ENCODE measurements around the gene CTXND1. TPM values are rescaled to one million over a fixed set of nuclear protein-coding genes. Genes with fewer than 3 reads are reported as not detected.

CTXND1 gene
- total RNA-seq, 1 experiment from 2014 or later: not detected

DNA sequence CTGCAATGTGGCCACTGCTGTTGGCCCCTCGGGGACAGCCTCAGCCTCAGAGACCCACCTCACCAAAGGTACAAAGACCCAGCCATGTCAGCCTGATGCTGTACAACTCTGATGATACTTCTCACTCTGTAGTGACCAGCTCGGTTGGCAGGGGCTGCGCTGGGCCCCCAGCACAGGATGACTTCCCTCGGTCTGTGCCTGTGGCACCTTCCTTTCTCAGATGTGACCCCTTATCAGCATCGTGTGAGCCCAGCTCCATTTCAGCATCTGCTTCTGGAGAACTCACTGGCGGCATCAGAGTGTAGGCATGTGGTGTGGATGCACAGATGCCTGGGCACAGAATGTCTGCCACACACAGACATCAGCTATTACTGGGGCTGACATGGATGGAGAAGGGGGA, 25.1 kb upstream of the CTXND1 start:
- no CpG with 5 or more reads among the region's 6 CpGs for WGBS (ENCODE audit: extremely low coverage, insufficient read length, low lambda C conversion rate)

More for the DNA sequence above, 25.1 kb upstream of the CTXND1 start:
- Histone ChIP-seq H4K8ac (replicated peaks; ENCODE audit: insufficient read length, low read depth, low read length) (no peak overlapping the region), H3K23ac (ENCODE audit: insufficient read length, low read depth, low read length) (no peak overlapping the region), H4K5ac (ENCODE audit: insufficient read length, low read depth, low read length) (no peak overlapping the region), H2BK5ac (ENCODE audit: insufficient read length, low read length) (no peak overlapping the region), H4K20me1 (ENCODE audit: control insufficient read depth, insufficient read depth, insufficient read length) (no peaks in the 10 kb centered on the region), H3K4ac (ENCODE audit: low read depth, low read length) (no peak overlapping the region), H3T11ph (ENCODE audit: low read length) (no peak overlapping the region), H3K14ac (ENCODE audit: insufficient read depth, low read length) (no peak overlapping the region; the same call in 1 of the 2 replicates), H3K9ac (ENCODE audit: extremely low read depth, insufficient read length, low read length) (no peak overlapping the region), H3K27me3 (ENCODE audit: insufficient read depth, low read length) (no peaks in the 10 kb centered on the region), H2AFZ (ENCODE audit: low read length) (no peak overlapping the region), H2AK5ac (ENCODE audit: insufficient read length, low read length) (no peak overlapping the region), H4K91ac (ENCODE audit: insufficient read length, low read depth, low read length) (no peak overlapping the region), H3K27ac (ENCODE audit: insufficient read length, low read depth, low read length) (no peak overlapping the region), H3K79me2 (ENCODE audit: insufficient read depth, low read length) (no peaks in the 10 kb centered on the region), H3K4me2 (ENCODE audit: insufficient read depth, insufficient read length, low read length) (no peak overlapping the region), H3K56ac (ENCODE audit: insufficient read length, low read depth, low read length) (no peak overlapping the region), H3K23me2 (ENCODE audit: insufficient read length, low read depth, low read length, poor library complexity, severe bottlenecking) (no peaks in the 10 kb centered on the region), H3K18ac (ENCODE audit: insufficient read length, low read depth, low read length) (no peak overlapping the region), H2BK20ac (ENCODE audit: low read depth, low read length, poor library complexity, severe bottlenecking) (no peak overlapping the region), H3K9me3 (ENCODE audit: control insufficient read depth, low read depth, low read length) (no peaks in the 10 kb centered on the region), H3K79me1 (ENCODE audit: insufficient read depth, low read depth, low read length, poor library complexity, severe bottlenecking) (no peaks in the 10 kb centered on the region), H2BK120ac (ENCODE audit: low read depth, low read length, poor library complexity, severe bottlenecking) (no peak overlapping the region), H2BK15ac (ENCODE audit: low read depth, low read length) (no peak overlapping the region), H3K4me1 (ENCODE audit: insufficient read depth, low read length) (no peaks in the 10 kb centered on the region), H2BK12ac (ENCODE audit: insufficient read length, low read depth, low read length) (no peak overlapping the region)
- peaks cover 7% of the 10 kb centered on the region for H3K27me3 Mint-ChIP-seq (ENCODE audit: low read depth)
- DNase-seq: no peak
- TF ChIP-seq, protein P1, sequence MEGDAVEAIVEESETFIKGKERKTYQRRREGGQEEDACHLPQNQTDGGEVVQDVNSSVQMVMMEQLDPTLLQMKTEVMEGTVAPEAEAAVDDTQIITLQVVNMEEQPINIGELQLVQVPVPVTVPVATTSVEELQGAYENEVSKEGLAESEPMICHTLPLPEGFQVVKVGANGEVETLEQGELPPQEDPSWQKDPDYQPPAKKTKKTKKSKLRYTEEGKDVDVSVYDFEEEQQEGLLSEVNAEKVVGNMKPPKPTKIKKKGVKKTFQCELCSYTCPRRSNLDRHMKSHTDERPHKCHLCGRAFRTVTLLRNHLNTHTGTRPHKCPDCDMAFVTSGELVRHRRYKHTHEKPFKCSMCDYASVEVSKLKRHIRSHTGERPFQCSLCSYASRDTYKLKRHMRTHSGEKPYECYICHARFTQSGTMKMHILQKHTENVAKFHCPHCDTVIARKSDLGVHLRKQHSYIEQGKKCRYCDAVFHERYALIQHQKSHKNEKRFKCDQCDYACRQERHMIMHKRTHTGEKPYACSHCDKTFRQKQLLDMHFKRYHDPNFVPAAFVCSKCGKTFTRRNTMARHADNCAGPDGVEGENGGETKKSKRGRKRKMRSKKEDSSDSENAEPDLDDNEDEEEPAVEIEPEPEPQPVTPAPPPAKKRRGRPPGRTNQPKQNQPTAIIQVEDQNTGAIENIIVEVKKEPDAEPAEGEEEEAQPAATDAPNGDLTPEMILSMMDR (conservative IDR thresholded peaks at IDR 0.05): no peak
- no peak overlapping the region for H3K27ac Mint-ChIP-seq
- no peaks in the 10 kb centered on the region for H3K36me3 Mint-ChIP-seq (ENCODE audit: insufficient read depth in 1 of 3, low read depth in 3 of 3)
- no peaks in the 10 kb centered on the region; a peak in 1 of 5 replicates for H3K9me3 Mint-ChIP-seq
- peaks cover 5 to 8% of the 10 kb centered on the region in 2 experiments; a peak in 3 of 4 replicates for H3K4me1 Mint-ChIP-seq
- H3K4me3 Mint-ChIP-seq: no peak overlapping the region
